Stimulated activated CD4-positive, alpha-beta T cell treated with anti-CD3 and anti-CD28 coated beads, Interleukin-2, amount 100 ng/mL, for 4 hours (primary cell): ENCODE measurements around the gene METTL21C.

ENCODE experiments used
- DNase-seq: peaks from one replicate; pipeline ENCODE4 v3.0.0-alpha.2; 2020; ENCODE audit warnings: low read depth

Gene METTL21C

DNA sequence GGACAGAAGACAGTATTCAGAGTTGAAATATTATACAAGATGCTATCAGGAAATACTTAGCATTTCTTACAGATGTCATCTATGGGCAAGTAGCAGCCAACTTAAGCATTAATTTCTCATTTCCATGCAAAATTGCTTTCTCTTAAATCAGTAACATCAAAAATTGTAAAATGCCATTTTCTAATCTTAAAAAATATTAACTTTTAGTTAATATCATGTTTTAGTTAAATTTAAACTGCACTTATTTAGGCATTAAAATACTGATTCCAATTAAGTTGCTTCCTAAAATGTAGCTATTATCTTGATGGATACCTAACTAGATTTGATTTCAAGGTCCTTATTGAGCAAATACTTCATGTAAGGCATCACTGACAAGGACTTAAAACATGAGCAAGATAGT lies 27.8 kb downstream of the METTL21C start:
- DNase-seq, result no peak

DNA sequence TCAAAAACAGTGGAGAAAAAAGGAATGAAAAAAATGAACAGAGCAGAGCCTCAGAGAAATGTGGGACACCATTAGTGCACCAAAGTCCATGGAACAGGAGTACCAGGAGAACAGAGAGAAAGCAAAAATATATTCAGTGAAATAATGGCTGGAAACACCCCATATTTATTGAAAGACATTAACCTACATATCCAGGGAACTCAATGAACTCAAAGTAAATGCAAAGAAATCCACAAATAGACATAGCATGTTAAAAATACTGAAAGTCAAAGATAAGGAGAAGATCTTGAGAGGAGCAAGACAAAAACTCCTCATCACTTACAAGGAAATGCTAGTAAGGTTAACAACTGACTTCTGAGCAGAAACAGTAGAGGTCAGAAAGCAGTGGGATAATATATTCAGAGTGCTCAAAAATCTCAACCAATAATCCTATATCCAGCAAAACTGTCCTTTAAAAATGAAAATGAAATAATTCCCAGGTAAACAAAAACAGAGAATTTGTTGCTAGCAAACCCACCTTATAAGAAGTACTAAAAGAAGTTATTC lies 35.6 kb downstream of the METTL21C start:
- DNase-seq, result no peak

DNA sequence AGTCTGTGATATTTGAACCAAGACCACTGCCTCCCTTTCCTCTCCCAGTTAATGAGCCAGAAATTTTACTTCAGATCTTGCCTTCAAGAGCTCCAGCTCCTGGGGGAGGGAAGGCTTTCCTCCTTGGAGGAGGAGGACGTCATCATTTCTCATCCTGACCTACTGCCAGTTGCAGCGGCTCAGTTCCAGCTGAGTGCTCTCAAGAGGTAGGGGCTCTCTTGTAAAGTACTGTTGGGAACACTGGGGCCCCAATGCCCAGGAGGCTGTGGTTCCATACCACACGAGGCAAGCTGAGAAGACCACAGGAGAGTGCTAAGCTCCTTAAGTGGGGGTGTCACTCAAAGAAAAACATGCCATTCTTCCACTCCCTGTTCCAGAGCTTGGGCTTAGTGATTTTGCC lies 36.2 kb downstream of the METTL21C start:
- DNase-seq, result no peak

DNA sequence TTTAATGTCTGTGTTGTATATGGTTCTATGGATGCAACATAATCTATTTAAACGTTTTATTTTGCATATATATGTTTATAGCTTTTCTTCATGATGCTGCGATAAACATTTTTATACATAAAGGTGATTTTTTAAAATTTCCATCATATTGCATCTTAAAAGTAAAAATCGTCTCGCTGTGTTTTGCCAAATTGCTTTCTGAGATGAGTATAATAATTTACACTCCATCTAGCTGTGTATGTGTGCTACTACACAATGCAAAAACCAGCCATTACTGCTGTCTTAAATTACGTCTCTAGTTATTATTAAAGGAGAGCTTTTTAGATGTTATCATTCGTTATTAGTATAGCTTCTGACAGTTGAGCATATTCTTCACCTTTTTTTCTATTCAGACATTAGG lies 37.2 kb downstream of the METTL21C start:
- DNase-seq, result no peak

DNA sequence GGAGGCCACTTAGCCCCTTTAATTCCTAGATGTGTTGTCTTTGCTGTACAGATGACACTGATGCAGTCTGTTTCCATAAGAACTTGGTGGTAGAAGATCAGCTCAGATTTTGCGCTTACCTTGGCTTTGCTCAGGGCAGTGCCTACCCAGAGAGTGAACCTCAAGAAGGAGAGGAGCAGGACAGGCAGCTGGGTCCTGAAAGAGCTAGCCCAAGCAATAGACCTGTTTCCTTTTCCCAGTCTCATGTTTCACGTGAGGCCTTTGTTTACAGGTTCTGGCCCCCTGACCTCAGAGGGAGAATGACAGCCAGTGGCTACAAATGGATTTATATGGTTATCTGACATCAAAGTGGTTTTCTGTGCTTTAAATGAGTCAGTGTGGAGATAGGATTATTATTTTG lies 40.1 kb downstream of the METTL21C start:
- DNase-seq, result no peak

DNA sequence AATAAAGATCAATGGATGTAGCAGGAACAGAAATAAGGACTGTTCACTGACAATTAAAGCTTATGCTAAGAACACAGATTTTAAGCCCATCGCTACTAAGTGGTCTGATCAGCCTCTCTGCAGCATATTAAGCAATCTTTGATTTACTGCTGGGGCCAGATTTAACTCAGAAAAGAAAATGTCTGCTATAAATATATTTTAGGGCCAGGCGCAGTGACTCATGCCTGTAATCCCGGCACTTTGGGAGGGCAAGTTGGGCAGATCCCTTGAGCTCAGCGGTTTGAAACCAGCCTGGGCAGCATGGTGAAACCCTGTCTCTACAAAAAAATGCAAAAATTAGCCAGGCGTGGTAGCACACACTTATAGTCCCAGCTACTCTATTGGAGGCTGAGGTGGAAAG lies 43.0 kb downstream of the METTL21C start:
- DNase-seq, result no peak

DNA sequence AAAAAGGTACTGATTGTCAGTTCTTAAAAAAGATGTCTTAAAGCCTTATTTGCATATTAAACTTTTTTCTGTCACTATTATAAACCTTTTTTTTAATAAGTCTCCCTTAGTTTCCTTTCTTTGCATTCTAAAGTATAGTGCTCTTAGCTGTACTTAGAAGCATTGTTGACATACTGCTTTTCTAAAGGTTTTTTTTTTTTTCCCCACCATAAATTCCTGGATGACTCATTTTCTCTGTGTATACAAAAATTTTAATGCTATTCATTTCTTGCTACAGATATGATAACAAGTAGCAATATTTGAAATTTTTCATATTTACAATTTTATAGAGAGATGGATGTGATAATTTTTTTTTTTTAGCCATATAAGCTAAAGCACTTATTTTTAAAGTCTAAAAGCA lies 43.5 kb downstream of the METTL21C start:
- no peak for DNase-seq

DNA sequence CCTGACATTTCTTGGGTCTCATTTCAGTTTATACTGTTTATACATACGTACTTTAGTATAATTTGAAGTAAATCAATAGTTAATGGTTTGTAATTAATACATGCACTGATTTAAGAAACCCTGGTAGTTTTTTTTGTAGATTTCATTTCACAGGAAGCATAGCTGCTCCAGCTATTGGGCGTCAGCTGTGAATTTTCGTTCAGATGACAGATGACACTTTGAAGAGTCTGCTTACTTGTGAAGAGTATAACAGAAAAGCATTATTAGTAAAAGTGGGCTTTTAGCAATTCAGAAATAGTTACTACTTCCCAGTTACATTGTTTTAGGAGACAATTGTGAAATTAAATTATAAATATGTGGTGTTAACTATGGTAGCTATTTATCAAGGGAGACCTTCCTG lies 44.4 kb downstream of the METTL21C start:
- no peak for DNase-seq

DNA sequence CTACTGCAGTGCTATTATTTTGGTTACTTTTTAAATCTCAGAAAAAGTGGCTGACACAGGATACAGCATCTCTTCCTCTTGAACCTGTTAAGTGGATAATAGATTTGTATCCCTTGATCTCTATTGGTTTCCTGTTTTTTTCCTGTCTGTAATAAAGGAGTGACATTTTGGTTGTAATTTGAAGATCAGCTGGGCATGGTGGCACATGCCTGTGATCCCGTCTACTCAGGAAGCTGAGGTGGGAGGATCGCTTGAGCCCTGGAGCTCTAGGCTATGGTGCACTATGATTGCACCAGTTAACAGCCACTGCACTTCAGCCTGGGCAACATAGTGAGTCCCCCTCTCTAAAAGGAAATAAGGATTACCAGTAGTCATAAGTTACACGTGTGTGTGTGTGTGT lies 46.8 kb downstream of the METTL21C start:
- no peak for DNase-seq

DNA sequence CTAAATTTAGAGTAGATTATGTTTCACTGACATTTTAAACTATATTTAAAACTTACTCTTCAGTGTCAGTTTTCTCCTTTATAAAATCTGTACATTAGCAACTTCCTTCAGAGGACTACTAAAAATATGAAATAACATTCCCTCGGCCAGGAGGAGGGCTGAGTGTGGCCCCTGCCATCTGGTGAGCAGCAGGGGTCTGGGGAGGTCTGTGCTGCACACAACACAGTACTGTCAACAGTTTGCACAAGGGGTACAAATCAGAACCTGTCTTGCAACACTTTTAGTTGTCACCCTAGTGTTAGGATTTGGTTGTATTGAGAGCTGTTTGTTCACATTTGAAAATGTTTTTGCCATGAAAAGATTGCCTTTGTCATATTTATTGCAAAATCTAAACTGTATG lies 49.1 kb downstream of the METTL21C start:
- DNase-seq, result no peak

DNA sequence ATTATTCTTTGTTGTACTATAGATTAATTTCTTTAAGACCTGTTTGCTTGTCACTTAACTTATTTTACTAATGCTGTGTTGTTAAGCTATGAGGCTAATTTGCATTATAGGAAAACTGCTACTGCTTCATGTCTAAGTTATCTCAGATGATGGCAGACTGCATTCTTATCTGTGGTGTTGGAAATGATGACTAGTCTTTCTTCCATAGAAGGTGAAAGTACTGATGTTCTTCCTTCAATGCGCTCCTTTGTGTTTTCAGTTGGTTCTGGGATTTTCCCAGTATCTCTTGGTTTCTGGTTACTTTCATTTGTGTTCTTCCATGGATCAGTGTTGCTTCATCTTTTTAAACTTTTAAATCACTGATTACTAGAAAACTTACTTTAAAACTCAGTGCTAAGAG lies 51.2 kb downstream of the METTL21C start:
- no peak for DNase-seq

DNA sequence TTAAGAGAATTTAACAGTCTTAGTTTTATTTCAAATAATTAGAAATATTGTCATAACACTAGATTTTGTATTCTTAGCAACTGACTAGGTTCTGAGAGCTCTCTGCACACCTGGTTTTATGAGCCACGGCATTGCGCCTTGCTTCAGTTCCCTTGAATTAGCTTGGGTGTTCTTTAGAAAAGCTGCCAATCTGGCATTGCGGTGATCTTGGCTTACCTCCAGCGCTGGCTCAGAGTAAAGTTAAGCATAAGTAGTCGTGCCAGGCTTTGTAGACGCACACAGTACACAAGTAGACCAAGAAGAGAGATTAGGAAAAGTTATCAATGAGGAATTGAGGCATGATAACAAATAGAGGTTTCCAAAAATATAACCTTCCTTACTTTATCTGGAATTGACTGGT lies 52.4 kb downstream of the METTL21C start:
- no peak for DNase-seq

DNA sequence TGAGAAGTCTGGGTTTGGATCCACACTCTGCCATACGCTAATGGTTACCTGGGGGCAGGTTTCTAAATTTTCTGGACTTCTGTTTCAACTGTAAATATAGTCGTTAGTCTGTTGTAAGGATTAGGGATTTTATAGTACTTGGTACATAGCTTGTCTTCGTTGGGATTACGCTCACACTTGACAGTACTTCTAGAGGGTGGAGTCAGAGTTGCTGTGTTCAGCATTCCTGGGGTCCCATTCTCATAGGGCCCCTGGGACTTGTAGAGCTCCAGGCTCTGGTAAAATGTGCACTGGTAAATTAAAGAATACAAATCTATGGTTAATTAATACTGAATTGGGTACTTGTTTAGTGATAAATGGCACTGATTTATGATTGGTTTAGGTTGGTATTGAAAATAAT lies 52.8 kb downstream of the METTL21C start:
- DNase-seq, result no peak

DNA sequence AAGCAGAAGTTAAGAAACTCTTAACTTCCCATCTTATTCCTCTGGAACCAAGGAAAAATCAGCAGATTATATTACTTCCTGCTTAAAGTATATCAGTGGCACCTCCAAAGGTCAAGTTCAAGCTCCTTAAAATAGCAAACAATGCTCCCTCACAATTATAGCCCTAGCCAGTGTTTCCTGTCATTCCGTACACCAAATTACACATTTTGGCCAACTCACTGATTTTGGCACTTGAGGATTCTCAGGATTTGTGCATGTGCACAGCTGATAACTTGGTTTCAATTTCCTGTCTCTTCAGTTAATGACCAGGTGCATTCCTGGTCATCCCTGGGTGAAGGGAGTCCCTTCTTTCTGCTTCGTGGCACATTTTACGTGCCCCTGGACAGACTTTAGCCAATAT lies 56.1 kb downstream of the METTL21C start:
- no peak for DNase-seq
